Small intestine (tissue), 7 donors: Measurements from ENCODE around the gene SPRR3. TPM values are rescaled to one million over a fixed set of nuclear protein-coding genes. Genes with fewer than 3 reads are reported as not detected.
"Not testable (repeated sequence)": the region's sequence is repeated elsewhere in the genome, so short reads cannot be mapped to it uniquely, and the experiment has no call there.

Experiments used
- DNase-seq, 2 donors: peaks; one replicate each; pipeline versions ENCODE4 v3.0.0 to v3.0.0-alpha.2; 2013
- FAIRE-seq: peaks from 2 replicates; lab custom pipeline; 2012; peaks lifted over from hg19 to GRCh38; lab: Jason Lieb, UNC
- H3K27ac ChIP-seq, 3 donors: one replicate each; pipeline ENCODE4 v1.5.1; 2013; ENCODE audit warnings: low read length in 2 of 3, mild to moderate bottlenecking in 2 of 3, control low read depth in 1 of 3, inconsistent platforms in 1 of 3, low read depth in 1 of 3, moderate library complexity in 1 of 3
- H3K27me3 ChIP-seq, 3 donors: one replicate each; pipeline ENCODE4 v1.6.1; 2013; ENCODE audit warnings: low read length in 3 of 3, inconsistent platforms in 1 of 3; ENCODE audit not compliant: control insufficient read depth in 3 of 3, insufficient read depth in 3 of 3
- H3K36me3 ChIP-seq, 3 donors: one replicate each; pipeline ENCODE4 v1.6.1; 2013; ENCODE audit warnings: low read length in 3 of 3, inconsistent platforms in 1 of 3, low read depth in 1 of 3, mild to moderate bottlenecking in 1 of 3, moderate library complexity in 1 of 3; ENCODE audit not compliant: control insufficient read depth in 3 of 3, insufficient read depth in 2 of 3
- H3K4me1 ChIP-seq, 3 donors: one replicate each; pipeline ENCODE4 v1.6.1; 2013; ENCODE audit warnings: low read length in 2 of 3, inconsistent platforms in 1 of 3, low read depth in 1 of 3, mild to moderate bottlenecking in 1 of 3, moderate library complexity in 1 of 3; ENCODE audit not compliant: control insufficient read depth in 3 of 3, insufficient read depth in 2 of 3
- H3K4me3 ChIP-seq, 3 donors: one replicate each; pipeline ENCODE4 v1.5.1; 2013; ENCODE audit warnings: low read length in 3 of 3, control low read depth in 1 of 3, inconsistent platforms in 1 of 3, low read depth in 1 of 3, mild to moderate bottlenecking in 1 of 3, moderate library complexity in 1 of 3
- H3K9me3 ChIP-seq, 2 donors: one replicate each; pipeline ENCODE4 v1.6.1; 2013; ENCODE audit warnings: low read depth in 1 of 2, low read length in 1 of 2; ENCODE audit not compliant: control insufficient read depth in 2 of 2, insufficient read depth in 1 of 2
- WGBS, 3 donors: extraction: QIAGEN DNeasy Blood & Tissue Kit; methylation state at CpG; one replicate each; pipeline ENCODE4 v1.1.7; 2013; 5-methylcytosine and 5-hydroxymethylcytosine counted together
- polyA plus RNA-seq, 4 donors: library from polyadenylated mRNA; stranded (reverse) in 3 of 4; unstranded in 1 of 4; fragments of 200-250 nt in 3 of 4; fragments of 120-200 nt in 1 of 4; gene quantifications; one replicate each; pipeline versions ENCODE4 v1.2.1 to v1.2.3, GENCODE V29; 2013
- donor health status: healthy with polysubstance abuse.
- donor health status: control.
- donor health status: control.
- donor health status: Bipolar disorder and iron deficiency.
- donor health status: healthy.

SPRR3 gene
- polyA plus RNA-seq, 4 donors = 3.0 to 16.1 (median 10.3) TPM; not detected in 1

- H3K4me1 ChIP-seq = no peaks in the 10 kb centered on the region
These were observed 8.4 kb upstream of the SPRR3 start for GRCh38 chr1:152993186-152993585.

GRCh38 chr1:152995842-152996241, 5.7 kb upstream of the SPRR3 start:
- no peaks in the 10 kb centered on the region for H3K9me3 ChIP-seq
- H3K27ac ChIP-seq = no peak overlapping the region
- no peak for DNase-seq
- no peak for FAIRE-seq
- H3K27me3 ChIP-seq = no peaks in the 10 kb centered on the region
- H3K36me3 ChIP-seq = no peaks in the 10 kb centered on the region
- WGBS, 3 donors = 18 to 32% (median 31%) methylated on average over 1 of the region's 1 CpG
- H3K4me1 ChIP-seq = no peaks in the 10 kb centered on the region
- H3K4me3 ChIP-seq = no peak overlapping the region

More at GRCh38 chr1:152993186-152993585, 8.4 kb upstream of the SPRR3 start:
- Histone ChIP-seq H3K4me3 (no peak overlapping the region), H3K27ac (no peak overlapping the region), H3K36me3 (no peaks in the 10 kb centered on the region), H3K27me3 (no peaks in the 10 kb centered on the region), H3K9me3 (no peaks in the 10 kb centered on the region)
- no peak for DNase-seq
- WGBS, 3 donors = 73 to 76% (median 75%) methylated on average over 6 of the region's 6 CpGs
- no peak for FAIRE-seq

- Histone ChIP-seq H3K4me1 (no peaks in the 10 kb centered on the region), H3K9me3 (no peaks in the 10 kb centered on the region), H3K27ac (no peak overlapping the region), H3K36me3 (no peaks in the 10 kb centered on the region), H3K4me3 (no peak overlapping the region), H3K27me3 (no peaks in the 10 kb centered on the region)
- FAIRE-seq = no peak
- WGBS, 3 donors = 18 to 23% (median 22%) methylated on average over 5 of the region's 5 CpGs
- no peak for DNase-seq
These were observed 4.7 kb upstream of the SPRR3 start for GRCh38 chr1:152996633-152997400.

GRCh38 chr1:152997901-152998300, 3.6 kb upstream of the SPRR3 start:
- Histone ChIP-seq H3K27me3 (no peaks in the 10 kb centered on the region), H3K4me1 (no peaks in the 10 kb centered on the region), H3K9me3 (no peaks in the 10 kb centered on the region), H3K27ac (no peak overlapping the region), H3K4me3 (no peak overlapping the region), H3K36me3 (no peaks in the 10 kb centered on the region)
- FAIRE-seq (no peak), DNase-seq (no peak)
- 27 to 36% (median 35%) methylated on average over 7 of the region's 7 CpGs for WGBS, 3 donors

GRCh38 chr1:152998476-152998875, 3.1 kb upstream of the SPRR3 start:
- Histone ChIP-seq H3K4me1 (no peaks in the 10 kb centered on the region), H3K9me3 (no peaks in the 10 kb centered on the region), H3K27ac (no peak overlapping the region), H3K36me3 (no peaks in the 10 kb centered on the region), H3K27me3 (no peaks in the 10 kb centered on the region), H3K4me3 (no peak overlapping the region)
- 79 to 88% (median 84%) methylated on average over 4 of the region's 4 CpGs for WGBS, 3 donors
- DNase-seq = no peak
- FAIRE-seq = no peak

GRCh38 chr1:152999818-153000217, 1.7 kb upstream of the SPRR3 start:
- WGBS, 3 donors = 64 to 75% (median 64%) methylated on average over 6 of the region's 6 CpGs
- H3K27me3 ChIP-seq = no peaks in the 10 kb centered on the region
- no peaks in the 10 kb centered on the region for H3K36me3 ChIP-seq

GRCh38 chr1:153000294-153000693, 1.3 kb upstream of the SPRR3 start:
- Histone ChIP-seq H3K4me1 (no peaks in the 10 kb centered on the region), H3K4me3 (no peak overlapping the region), H3K27ac (no peak overlapping the region), H3K27me3 (no peaks in the 10 kb centered on the region), H3K36me3 (no peaks in the 10 kb centered on the region), H3K9me3 (no peaks in the 10 kb centered on the region)
- 86 to 100% (median 89%) methylated on average over 1 of the region's 1 CpG for WGBS, 3 donors
- no peak for DNase-seq
- FAIRE-seq = no peak

More at GRCh38 chr1:152999818-153000217, 1.7 kb upstream of the SPRR3 start:
- H3K4me3 ChIP-seq = no peak overlapping the region
- no peak overlapping the region for H3K27ac ChIP-seq
- H3K4me1 ChIP-seq = no peaks in the 10 kb centered on the region
- H3K9me3 ChIP-seq = no peaks in the 10 kb centered on the region
- DNase-seq = no peak
- no peak for FAIRE-seq

GRCh38 chr1:153011235-153011758, 9.7 kb downstream of the SPRR3 start:
- H3K4me1 ChIP-seq, H3K27me3 ChIP-seq, DNase-seq, FAIRE-seq, H3K4me3 ChIP-seq, H3K27ac ChIP-seq, H3K9me3 ChIP-seq, H3K36me3 ChIP-seq: not testable (repeated sequence)
- 85 to 86% (median 86%) methylated on average over 8 of the region's 8 CpGs for WGBS, 3 donors
